HG02623 (cell line): ENCODE results near the gene ADRM1.

ENCODE experiments used
- ATAC-seq: cut with Tn5 transposase; IDR thresholded peaks from one replicate; pipeline ENCODE4 v1.9.1; 2021; ENCODE audit warnings: moderate library complexity; ENCODE audit not compliant: unreplicated experiment

Gene ADRM1

GRCh38 chr20:62323146-62323979 lies 20.6 kb downstream of the ADRM1 start:
- ATAC-seq, result no peak

- no peak for ATAC-seq
Observed at GRCh38 chr20:62323980-62324906, 21.4 kb downstream of the ADRM1 start.

GRCh38 chr20:62325172-62325905 lies 22.5 kb downstream of the ADRM1 start:
- ATAC-seq, result no peak

GRCh38 chr20:62326559-62326958 lies 23.8 kb downstream of the ADRM1 start:
- no peak for ATAC-seq

GRCh38 chr20:62326959-62327725 lies 24.3 kb downstream of the ADRM1 start:
- no peak for ATAC-seq

GRCh38 chr20:62327726-62328495 lies 25.1 kb downstream of the ADRM1 start:
- ATAC-seq, result no peak

GRCh38 chr20:62328684-62329388 lies 26.0 kb downstream of the ADRM1 start:
- ATAC-seq, result no peak

- ATAC-seq, result no peak
Observed at GRCh38 chr20:62329389-62330377, 26.9 kb downstream of the ADRM1 start.

GRCh38 chr20:62330576-62331317 lies 27.9 kb downstream of the ADRM1 start:
- no peak for ATAC-seq

- ATAC-seq, result no peak
Observed at GRCh38 chr20:62331347-62331746, 28.6 kb downstream of the ADRM1 start.

- ATAC-seq, result no peak
Observed at GRCh38 chr20:62332421-62332820, 29.6 kb downstream of the ADRM1 start.

GRCh38 chr20:62332989-62333819 lies 30.4 kb downstream of the ADRM1 start:
- no peak for ATAC-seq

- ATAC-seq, result no peak
Observed at GRCh38 chr20:62333820-62334595, 31.2 kb downstream of the ADRM1 start.

GRCh38 chr20:62334881-62335280 lies 32.1 kb downstream of the ADRM1 start:
- no peak for ATAC-seq

GRCh38 chr20:62335532-62335931 lies 32.7 kb downstream of the ADRM1 start:
- no peak for ATAC-seq

GRCh38 chr20:62336329-62336728 lies 33.5 kb downstream of the ADRM1 start:
- no peak for ATAC-seq
